SK-N-SH (cell line): ENCODE results near the gene WBP2NL. TPM values are rescaled to one million over a fixed set of nuclear protein-coding genes. Genes with fewer than 3 reads are reported as not detected.

ENCODE experiments used
- CTCF ChIA-PET: fragments of 300-600, 350-600 bp; formaldehyde crosslinking; extraction: SDS; loops from one replicate; lab custom pipeline; 2021; lab: Yijun Ruan, JAX
- POLR2A ChIA-PET: fragments of 350-600 bp; sonication (Branson Sonifier 250); formaldehyde crosslinking; extraction: SDS; loops from one replicate; lab custom pipeline; 2020; ENCODE audit warnings: antibody characterized with exemption, inconsistent platforms; lab: Yijun Ruan, JAX
- DNase-seq: peaks from one replicate; pipeline ENCODE4 v3.0.0; 2012
- H2AFZ ChIP-seq: fragments of 200-600 bp; sonication (generic); 2 replicates; pipeline ENCODE4 v1.8.1; 2016; ENCODE audit warnings: antibody characterized with exemption, mild to moderate bottlenecking, low read depth
- H3F3A ChIP-seq: fragments of 200-600 bp; sonication (generic); replicated peaks from 2 replicates; pipeline ENCODE3; 2016; ENCODE audit warnings: antibody characterized with exemption, mild to moderate bottlenecking; ENCODE audit not compliant: insufficient read depth
- H3K27ac ChIP-seq, 2 experiments: fragments of 200-500 bp in 1 of 2; fragments of 200-600 bp in 1 of 2; sonication (Bioruptor generic) in 1 of 2; sonication (generic), shearing (Covaris generic) in 1 of 2; 2 replicates each; pipeline versions ENCODE4 v1.5.1 to v1.6.1; 2014 to 2016; ENCODE audit warnings: low read depth in 2 of 2, inconsistent platforms in 1 of 2, low read length in 1 of 2, mild to moderate bottlenecking in 1 of 2, mixed read lengths in 1 of 2
- H3K27me3 ChIP-seq: fragments of 200-600 bp; sonication (generic), shearing (Covaris generic); 2 replicates; pipeline ENCODE4 v1.6.1; 2016; ENCODE audit warnings: mixed run types; ENCODE audit not compliant: insufficient read depth
- H3K36me3 ChIP-seq, 2 experiments: fragments of 200-500 bp in 1 of 2; fragments of 200-600 bp in 1 of 2; sonication (Bioruptor generic) in 1 of 2; sonication (generic) in 1 of 2; replicated peaks in 1 of 2; 2 replicates each; pipeline versions ENCODE3 to v1.5.1; 2014 to 2016; ENCODE audit warnings: low read length in 1 of 2, mild to moderate bottlenecking in 1 of 2; ENCODE audit not compliant: insufficient read depth in 2 of 2, control insufficient read depth in 1 of 2
- H3K4me1 ChIP-seq, 2 experiments: fragments of 200-500 bp in 1 of 2; fragments of 200-600 bp in 1 of 2; sonication (Bioruptor generic) in 1 of 2; sonication (generic), shearing (Covaris generic) in 1 of 2; 2 replicates each; pipeline versions ENCODE4 v1.5.1 to v1.6.1; 2014 to 2016; ENCODE audit warnings: low read depth in 1 of 2, low read length in 1 of 2, mixed run types in 1 of 2; ENCODE audit not compliant: insufficient read depth in 2 of 2, control insufficient read depth in 1 of 2
- H3K4me2 ChIP-seq: fragments of 200-600 bp; sonication (generic), shearing (Covaris generic); 2 replicates; pipeline ENCODE4 v1.6.1; 2017; ENCODE audit warnings: mixed run types
- H3K4me3 ChIP-seq, 2 experiments: fragments of 200-500 bp in 1 of 2; fragments of 200-600 bp in 1 of 2; sonication (Bioruptor generic) in 1 of 2; sonication (generic), shearing (Covaris generic) in 1 of 2; 2 replicates each; pipeline versions ENCODE4 v1.5.1 to v1.8.1; 2014 to 2016; ENCODE audit warnings: low read depth in 2 of 2, inconsistent platforms in 1 of 2, low read length in 1 of 2, mild to moderate bottlenecking in 1 of 2, mixed read lengths in 1 of 2, moderate library complexity in 1 of 2
- H3K79me2 ChIP-seq: fragments of 200-600 bp; sonication (generic); 2 replicates; pipeline ENCODE4 v1.8.1; 2017; ENCODE audit warnings: mild to moderate bottlenecking; ENCODE audit not compliant: insufficient read depth
- H3K9ac ChIP-seq: fragments of 200-600 bp; sonication (generic); 2 replicates; pipeline ENCODE4 v1.6.1; 2017; ENCODE audit warnings: mixed run types
- H3K9me2 ChIP-seq: fragments of 200-600 bp; sonication (generic); 2 replicates; pipeline ENCODE4 v1.6.1; 2017; ENCODE audit warnings: mixed run types
- H3K9me3 ChIP-seq: fragments of 200-600 bp; sonication (generic); 2 replicates; pipeline ENCODE4 v1.6.1; 2017; ENCODE audit warnings: mixed run types, mild to moderate bottlenecking, moderate library complexity
- H4K20me1 ChIP-seq: fragments of 200-600 bp; sonication (generic); 2 replicates; pipeline ENCODE4 v1.6.1; 2017; ENCODE audit warnings: mild to moderate bottlenecking, mixed run types; ENCODE audit not compliant: insufficient read depth
- EP300 ChIP-seq, 2 experiments: IDR thresholded peaks; 2 replicates each; pipeline versions ENCODE4 v1.4.0 to v1.6.1; 2012; ENCODE audit warnings: borderline replicate concordance in 1 of 2, low read depth in 1 of 2, low read length in 1 of 2
- EZH2phosphoT487 ChIP-seq: fragments of 200-600 bp; sonication (generic); IDR thresholded peaks from 2 replicates; pipeline ENCODE4 v1.6.1; 2017; ENCODE audit warnings: low read depth, mixed run types, mild to moderate bottlenecking, antibody characterized with exemption, moderate library complexity, borderline replicate concordance
- FOSL2 ChIP-seq: IDR thresholded peaks from 2 replicates; pipeline ENCODE4 v1.4.0; 2012; ENCODE audit warnings: low read depth, mild to moderate bottlenecking, moderate library complexity, borderline replicate concordance
- MEF2A ChIP-seq: IDR thresholded peaks from 2 replicates; pipeline ENCODE4 v1.4.0; 2012; ENCODE audit warnings: low read depth, borderline replicate concordance
- MXI1 ChIP-seq: IDR thresholded peaks from 2 replicates; pipeline ENCODE4 v1.6.1; 2012; ENCODE audit warnings: mild to moderate bottlenecking, low read depth, low read length, improper control_type of control experiment
- NFIC ChIP-seq: IDR thresholded peaks from 2 replicates; pipeline ENCODE4 v1.4.0; 2012; ENCODE audit warnings: borderline replicate concordance
- PBX3 ChIP-seq: IDR thresholded peaks from 2 replicates; pipeline ENCODE4; 2012
- RFX5 ChIP-seq: IDR thresholded peaks from 2 replicates; pipeline ENCODE4 v1.6.1; 2012; ENCODE audit warnings: mild to moderate bottlenecking, improper control_type of control experiment, low read length
- YY1 ChIP-seq: IDR thresholded peaks from 2 replicates; pipeline ENCODE4 v1.4.0; 2012; ENCODE audit warnings: low read depth, mild to moderate bottlenecking
- WGBS: methylation state at CpG from one replicate; pipeline ENCODE4 v1.1.6; 2017; ENCODE audit warnings: low lambda C conversion rate; 5-methylcytosine and 5-hydroxymethylcytosine counted together
- polyA plus RNA-seq, 3 experiments: library from polyadenylated mRNA; depleted of rRNA; stranded (reverse); fragments of >200 nt; gene quantifications; 2 replicates each; pipeline ENCODE4 v1.2.3, GENCODE V29; 2012
- TF ChIP-seq, protein P1 (sequence below): IDR thresholded peaks from 2 replicates; pipeline ENCODE4 v1.4.0; 2012; ENCODE audit warnings: low read depth, borderline replicate concordance

The WBP2NL gene
- polyA plus RNA-seq, 1 of the 3 experiments (the other 2 are of a cell fraction): 0.07 TPM

- CTCF ChIA-PET: no interaction called here
- H3K9me3 ChIP-seq: no peaks in the 10 kb centered on the region
- no peaks in the 10 kb centered on the region for H3K36me3 ChIP-seq
- POLR2A ChIA-PET: no interaction called here
- H4K20me1 ChIP-seq: no peaks in the 10 kb centered on the region
- H3K27me3 ChIP-seq: no peaks in the 10 kb centered on the region
- H3K27ac ChIP-seq: no peak overlapping the region
- WGBS: 32% methylated on average over 2 of the region's 2 CpGs
- H3K79me2 ChIP-seq: no peaks in the 10 kb centered on the region
- H3K9me2 ChIP-seq: no peaks in the 10 kb centered on the region
- H3K9ac ChIP-seq: no peak overlapping the region
- no peak overlapping the region for H2AFZ ChIP-seq
- H3K4me3 ChIP-seq: no peak overlapping the region
- H3K4me1 ChIP-seq: no peaks in the 10 kb centered on the region
- no peaks in the 10 kb centered on the region for H3F3A ChIP-seq
- TF ChIP-seq EZH2phosphoT487 (no peak), FOSL2 (no peak), RFX5 (no peak), YY1 (no peak), MXI1 (no peak), MEF2A (no peak), EP300 (IDR thresholded peaks at IDR 0.05; ENCODE audit: borderline replicate concordance in 1 of 2, low read depth in 1 of 2, low read length in 1 of 2) (no peak)
- TF ChIP-seq, protein P1, sequence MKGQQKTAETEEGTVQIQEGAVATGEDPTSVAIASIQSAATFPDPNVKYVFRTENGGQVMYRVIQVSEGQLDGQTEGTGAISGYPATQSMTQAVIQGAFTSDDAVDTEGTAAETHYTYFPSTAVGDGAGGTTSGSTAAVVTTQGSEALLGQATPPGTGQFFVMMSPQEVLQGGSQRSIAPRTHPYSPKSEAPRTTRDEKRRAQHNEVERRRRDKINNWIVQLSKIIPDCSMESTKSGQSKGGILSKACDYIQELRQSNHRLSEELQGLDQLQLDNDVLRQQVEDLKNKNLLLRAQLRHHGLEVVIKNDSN: no peak
- H3K4me2 ChIP-seq: no peak overlapping the region
- no peak for DNase-seq
Observed at GRCh38 chr22:42021571-42021970, 23.0 kb downstream of the WBP2NL start.

- Histone ChIP-seq H3K9me3 (no peaks in the 10 kb centered on the region), H3K9ac (no peak overlapping the region), H4K20me1 (no peaks in the 10 kb centered on the region), H3F3A (no peaks in the 10 kb centered on the region), H3K4me3 (no peak overlapping the region), H3K4me1 (no peaks in the 10 kb centered on the region), H3K27ac (no peak overlapping the region), H3K79me2 (no peaks in the 10 kb centered on the region), H2AFZ (no peak overlapping the region), H3K27me3 (no peaks in the 10 kb centered on the region), H3K36me3 (no peaks in the 10 kb centered on the region), H3K9me2 (no peaks in the 10 kb centered on the region), H3K4me2 (no peak overlapping the region)
- ChIA-PET CTCF (no interaction called here), POLR2A (no interaction called here)
- no peak for TF ChIP-seq MEF2A
- no peak for TF ChIP-seq PBX3
- TF ChIP-seq NFIC: no peak
- DNase-seq: no peak
- WGBS: 31% methylated on average over 2 of the region's 2 CpGs
Observed at GRCh38 chr22:42022162-42022847, 23.7 kb downstream of the WBP2NL start.
